HepG2 (cell line): ENCODE results near the gene NLRC5. TPM values are rescaled to one million over a fixed set of nuclear protein-coding genes. Genes with fewer than 3 reads are reported as not detected.
A peak's percentile ranks its signal among the peaks of the same experiment; 100 is the strongest.

Experiments
- ARNTL ChIP-seq: sonication (generic); formaldehyde crosslinking; IDR thresholded peaks from 2 replicates; pipeline ENCODE4 v1.4.0; 2020; ENCODE audit warnings: mild to moderate bottlenecking, missing genetic modification reagents
- CSRNP2 ChIP-seq: sonication (generic); formaldehyde crosslinking; conservative IDR thresholded peaks from 2 replicates; pipeline ENCODE4 v1.8.0; 2022; ENCODE audit warnings: low read depth, missing genetic modification reagents
- DMAP1 ChIP-seq: IDR thresholded peaks from 2 replicates; pipeline ENCODE4 v1.6.1; 2016
- FIP1L1 ChIP-seq: fragments of 200-400 bp; formaldehyde crosslinking; IDR thresholded peaks from 2 replicates; pipeline ENCODE4 v1.6.1; 2018; ENCODE audit warnings: low read depth, mild to moderate bottlenecking, low read length, moderate library complexity, borderline replicate concordance; ENCODE audit not compliant: insufficient read depth
- FOSL2 ChIP-seq: sonication (generic); formaldehyde crosslinking; IDR thresholded peaks from 2 replicates; pipeline ENCODE4 v1.4.0; 2020; ENCODE audit warnings: missing genetic modification reagents
- GLMP ChIP-seq: sonication (generic); formaldehyde crosslinking; IDR thresholded peaks from 2 replicates; pipeline ENCODE4 v1.9.0; 2021; ENCODE audit warnings: missing genetic modification reagents, mild to moderate bottlenecking, borderline replicate concordance
- GZF1 ChIP-seq: sonication (generic); formaldehyde crosslinking; IDR thresholded peaks from 2 replicates; pipeline ENCODE4 v1.5.1; 2020; ENCODE audit warnings: mild to moderate bottlenecking, missing genetic modification reagents
- HMG20A ChIP-seq: IDR thresholded peaks from 2 replicates; pipeline ENCODE4 v1.6.1; 2016; ENCODE audit warnings: borderline replicate concordance
- HMGA1 ChIP-seq: sonication (generic); formaldehyde crosslinking; conservative IDR thresholded peaks from 2 replicates; pipeline ENCODE4 v1.4.0; 2020; ENCODE audit warnings: missing genetic modification reagents
- HNF1B ChIP-seq: sonication (generic); formaldehyde crosslinking; IDR thresholded peaks from 2 replicates; pipeline ENCODE4 v1.5.1; 2020; ENCODE audit warnings: mild to moderate bottlenecking, moderate library complexity, missing genetic modification reagents
- JUNB ChIP-seq: sonication (generic); formaldehyde crosslinking; IDR thresholded peaks from 2 replicates; pipeline ENCODE4 v1.8.0; 2022; ENCODE audit warnings: missing genetic modification reagents, mild to moderate bottlenecking, borderline replicate concordance
- MEIS2 ChIP-seq: sonication (generic); formaldehyde crosslinking; IDR thresholded peaks from 2 replicates; pipeline ENCODE4 v1.9.0; 2021; ENCODE audit warnings: mild to moderate bottlenecking, missing genetic modification reagents
- MTF1 ChIP-seq: sonication (generic); formaldehyde crosslinking; IDR thresholded peaks from 2 replicates; pipeline ENCODE4 v1.5.0; 2020; ENCODE audit warnings: missing genetic modification reagents
- MYNN ChIP-seq: sonication (generic); formaldehyde crosslinking; IDR thresholded peaks from 2 replicates; pipeline ENCODE4 v1.4.0; 2020; ENCODE audit warnings: mild to moderate bottlenecking, low read depth, missing genetic modification reagents
- NFIC ChIP-seq: IDR thresholded peaks from 2 replicates; pipeline ENCODE4 v1.6.1; 2012; ENCODE audit warnings: mild to moderate bottlenecking, low read length, inconsistent platforms
- PRDM15 ChIP-seq: sonication (generic); formaldehyde crosslinking; IDR thresholded peaks from 2 replicates; pipeline ENCODE4 v1.4.0; 2020; ENCODE audit warnings: missing genetic modification reagents
- SALL1 ChIP-seq: sonication (generic); formaldehyde crosslinking; IDR thresholded peaks from 2 replicates; pipeline ENCODE4 v1.8.0; 2022; ENCODE audit warnings: mild to moderate bottlenecking, missing genetic modification reagents
- ZBTB49 ChIP-seq: sonication (generic); formaldehyde crosslinking; IDR thresholded peaks from 2 replicates; pipeline ENCODE4 v1.4.0; 2020; ENCODE audit warnings: missing genetic modification reagents, borderline replicate concordance
- ZNF20 ChIP-seq: sonication (generic); formaldehyde crosslinking; IDR thresholded peaks from 2 replicates; pipeline ENCODE4 v1.4.0; 2020; ENCODE audit warnings: mild to moderate bottlenecking, moderate library complexity, missing genetic modification reagents
- ZNF230 ChIP-seq: sonication (generic); formaldehyde crosslinking; IDR thresholded peaks from 2 replicates; pipeline ENCODE4 v1.4.0; 2020; ENCODE audit warnings: mild to moderate bottlenecking, missing genetic modification reagents
- ZNF605 ChIP-seq: sonication (generic); formaldehyde crosslinking; IDR thresholded peaks from 2 replicates; pipeline ENCODE4 v1.8.0; 2022; ENCODE audit warnings: mild to moderate bottlenecking, missing genetic modification reagents
- ZNF629 ChIP-seq: sonication (generic); formaldehyde crosslinking; conservative IDR thresholded peaks from 2 replicates; pipeline ENCODE4 v1.5.0; 2020; ENCODE audit warnings: missing genetic modification reagents
- polyA plus RNA-seq, 8 experiments: library from polyadenylated mRNA; depleted of rRNA in 3 of 8; stranded (reverse) in 7 of 8; unstranded in 1 of 8; fragments of >200 nt; fragmentation: Illumina TruSeq in 4 of 8; extraction: Trizol in 4 of 8; gene quantifications; 2 replicates each; pipeline versions ENCODE4 v1.2.1 to v1.2.3, GENCODE V29; 2011 to 2016; ENCODE audit warnings: low read depth in 4 of 8, missing spikeins in 1 of 8, mixed read lengths in 1 of 8; ENCODE audit not compliant: insufficient read depth in 1 of 8
- total RNA-seq, 5 experiments: library from RNA; depleted of rRNA; stranded (reverse); fragments of >200 nt; fragmentation: Illumina TruSeq; extraction: Trizol; gene quantifications; 2 replicates each; pipeline ENCODE4 v1.2.3, GENCODE V29; 2016; ENCODE audit warnings: low read depth in 1 of 5

Gene NLRC5
- total and polyA plus RNA-seq, 2 of the 13 experiments (the other 11 are each of a cell fraction or from before 2014, with no cell fraction given) = 6.3 to 12.7 TPM

- no peak for TF ChIP-seq CSRNP2 (CRISPR knock-in tag)
- TF ChIP-seq MYNN (CRISPR knock-in tag) = no peak
- no peak for TF ChIP-seq ZBTB49 (CRISPR knock-in tag)
- no peak for TF ChIP-seq GZF1
- TF ChIP-seq FIP1L1 = no peak
- TF ChIP-seq MTF1 = no peak
- TF ChIP-seq FOSL2 (CRISPR knock-in tag) = no peak
- peak; percentile 53; the same call in 1 of the 2 replicates for TF ChIP-seq SALL1 (CRISPR knock-in tag)
- TF ChIP-seq NFIC = no peak
- TF ChIP-seq ZNF230 (CRISPR knock-in tag) = no peak
- no peak for TF ChIP-seq ZNF605 (CRISPR knock-in tag)
- TF ChIP-seq PRDM15 (CRISPR knock-in tag) = peak; percentile 68; the same call in 1 of the 2 replicates
- TF ChIP-seq DMAP1 (CRISPR knock-in tag) = no peak
- peak; percentile 82 for TF ChIP-seq ZNF629 (CRISPR knock-in tag)
- TF ChIP-seq HNF1B (CRISPR knock-in tag) = no peak
- no peak for TF ChIP-seq JUNB (CRISPR knock-in tag)
- no peak for TF ChIP-seq MEIS2 (CRISPR knock-in tag)
- TF ChIP-seq ARNTL (CRISPR knock-in tag) = no peak
- peak; percentile 19; the same call in 1 of the 2 replicates for TF ChIP-seq HMG20A (CRISPR knock-in tag)
- no peak for TF ChIP-seq HMGA1 (CRISPR knock-in tag)
- TF ChIP-seq GLMP (CRISPR knock-in tag) = no peak
- no peak for TF ChIP-seq ZNF20
These were observed 3.0 kb upstream of the NLRC5 start (continued) for GRCh38 chr16:56986361-56986760.
